ENCODE results near the gene DBNDD1. TPM values are rescaled to one million over a fixed set of nuclear protein-coding genes. Genes with fewer than 3 reads are reported as not detected.

Gene DBNDD1
- total RNA-seq, 1 donor from 2014 or later: 2.7 TPM

GRCh38 chr16:90012991-90013745 is 6.1 kb downstream of the DBNDD1 start:
- TF ChIP-seq, protein P1, sequence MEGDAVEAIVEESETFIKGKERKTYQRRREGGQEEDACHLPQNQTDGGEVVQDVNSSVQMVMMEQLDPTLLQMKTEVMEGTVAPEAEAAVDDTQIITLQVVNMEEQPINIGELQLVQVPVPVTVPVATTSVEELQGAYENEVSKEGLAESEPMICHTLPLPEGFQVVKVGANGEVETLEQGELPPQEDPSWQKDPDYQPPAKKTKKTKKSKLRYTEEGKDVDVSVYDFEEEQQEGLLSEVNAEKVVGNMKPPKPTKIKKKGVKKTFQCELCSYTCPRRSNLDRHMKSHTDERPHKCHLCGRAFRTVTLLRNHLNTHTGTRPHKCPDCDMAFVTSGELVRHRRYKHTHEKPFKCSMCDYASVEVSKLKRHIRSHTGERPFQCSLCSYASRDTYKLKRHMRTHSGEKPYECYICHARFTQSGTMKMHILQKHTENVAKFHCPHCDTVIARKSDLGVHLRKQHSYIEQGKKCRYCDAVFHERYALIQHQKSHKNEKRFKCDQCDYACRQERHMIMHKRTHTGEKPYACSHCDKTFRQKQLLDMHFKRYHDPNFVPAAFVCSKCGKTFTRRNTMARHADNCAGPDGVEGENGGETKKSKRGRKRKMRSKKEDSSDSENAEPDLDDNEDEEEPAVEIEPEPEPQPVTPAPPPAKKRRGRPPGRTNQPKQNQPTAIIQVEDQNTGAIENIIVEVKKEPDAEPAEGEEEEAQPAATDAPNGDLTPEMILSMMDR (IDR thresholded peaks at IDR 0.05): no peak
- intact Hi-C loops (cut with DNase I): no loop called here
- no peaks in the 10 kb centered on the region for H3K36me3 ChIP-seq

DNA sequence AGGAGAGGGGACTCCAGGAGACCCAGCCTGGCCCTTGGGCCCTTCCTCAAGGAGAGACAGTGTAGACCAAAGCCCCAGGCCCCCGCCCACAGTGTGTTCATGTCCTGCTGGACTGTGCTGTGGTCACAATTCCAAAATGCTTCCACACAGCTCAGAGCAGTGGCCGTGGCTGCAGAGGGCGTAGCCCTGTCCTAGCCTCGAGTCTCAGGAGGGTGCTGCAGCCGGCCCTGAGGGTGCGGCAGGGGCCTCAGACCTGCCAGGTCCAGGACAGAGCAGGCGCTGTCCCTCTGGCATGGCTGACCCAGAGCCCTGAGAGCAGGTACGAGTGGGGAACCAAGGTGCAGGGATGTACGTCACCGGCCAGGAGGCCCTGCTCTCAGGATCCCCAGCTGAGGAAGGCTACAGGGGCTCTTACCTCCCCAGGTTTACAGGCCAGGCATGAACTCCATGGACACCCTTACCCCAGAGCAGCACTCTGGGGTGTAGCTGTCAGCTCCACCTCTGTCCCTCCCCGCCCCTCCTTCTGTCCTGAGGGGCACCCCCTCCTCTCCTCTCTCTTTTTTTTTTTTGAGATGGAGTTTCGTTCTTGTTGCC is 7.3 kb downstream of the DBNDD1 start:
- H3K9me3 ChIP-seq: no peaks in the 10 kb centered on the region
- no peak overlapping the region for H3K27ac ChIP-seq
- H3K27me3 ChIP-seq: no peaks in the 10 kb centered on the region
- no peak overlapping the region for H3K4me3 ChIP-seq
- intact Hi-C loops (cut with DNase I): no loop called here
- no peaks in the 10 kb centered on the region for H3K36me3 ChIP-seq
- DNase-seq (ENCODE audit: low spot score in 2 of 2): no peak
- no peaks in the 10 kb centered on the region for H3K4me1 ChIP-seq
- TF ChIP-seq, protein P1 (IDR thresholded peaks at IDR 0.05): no peak

More at GRCh38 chr16:90012991-90013745, 6.1 kb downstream of the DBNDD1 start:
- Histone ChIP-seq H3K27ac (no peak overlapping the region), H3K9me3 (no peaks in the 10 kb centered on the region), H3K27me3 (no peaks in the 10 kb centered on the region), H3K4me3 (no peak overlapping the region), H3K4me1 (no peaks in the 10 kb centered on the region)
- no peak for DNase-seq (ENCODE audit: low spot score in 2 of 2)

DNA sequence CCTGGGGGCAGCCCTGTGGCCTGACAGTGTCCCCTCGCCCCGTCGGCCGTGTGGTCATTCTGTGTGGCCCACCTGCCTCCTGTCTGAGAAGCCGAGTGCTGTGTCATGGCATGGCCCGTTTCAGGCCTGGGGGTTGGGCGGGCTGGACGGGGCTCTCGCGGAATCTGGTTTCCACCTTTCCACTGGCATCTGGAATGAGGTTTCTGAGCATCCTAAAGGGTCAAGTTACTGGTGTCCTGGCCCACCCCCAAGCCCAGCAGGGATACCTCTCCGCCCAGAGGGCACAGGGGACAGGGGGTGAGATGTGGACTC is 7.8 kb downstream of the DBNDD1 start:
- no peaks in the 10 kb centered on the region for H3K4me1 ChIP-seq
- H3K27me3 ChIP-seq: no peaks in the 10 kb centered on the region
- no peak overlapping the region for H3K27ac ChIP-seq
- H3K9me3 ChIP-seq: no peaks in the 10 kb centered on the region
- no peaks in the 10 kb centered on the region for H3K36me3 ChIP-seq
- intact Hi-C loops (cut with DNase I): no loop called here
- no peak overlapping the region for H3K4me3 ChIP-seq
- TF ChIP-seq, protein P1 (IDR thresholded peaks at IDR 0.05): no peak
- no peak for DNase-seq (ENCODE audit: low spot score in 2 of 2)

GRCh38 chr16:90010676-90011507 is 8.4 kb downstream of the DBNDD1 start:
- Histone ChIP-seq H3K9me3 (no peaks in the 10 kb centered on the region), H3K4me3 (no peak overlapping the region), H3K27me3 (no peaks in the 10 kb centered on the region), H3K36me3 (no peaks in the 10 kb centered on the region), H3K4me1 (no peaks in the 10 kb centered on the region), H3K27ac (no peak overlapping the region)
- TF ChIP-seq, protein P1 (IDR thresholded peaks at IDR 0.05): no peak
- intact Hi-C loops (cut with DNase I): no loop called here
- DNase-seq (ENCODE audit: low spot score in 2 of 2): no peak

DNA sequence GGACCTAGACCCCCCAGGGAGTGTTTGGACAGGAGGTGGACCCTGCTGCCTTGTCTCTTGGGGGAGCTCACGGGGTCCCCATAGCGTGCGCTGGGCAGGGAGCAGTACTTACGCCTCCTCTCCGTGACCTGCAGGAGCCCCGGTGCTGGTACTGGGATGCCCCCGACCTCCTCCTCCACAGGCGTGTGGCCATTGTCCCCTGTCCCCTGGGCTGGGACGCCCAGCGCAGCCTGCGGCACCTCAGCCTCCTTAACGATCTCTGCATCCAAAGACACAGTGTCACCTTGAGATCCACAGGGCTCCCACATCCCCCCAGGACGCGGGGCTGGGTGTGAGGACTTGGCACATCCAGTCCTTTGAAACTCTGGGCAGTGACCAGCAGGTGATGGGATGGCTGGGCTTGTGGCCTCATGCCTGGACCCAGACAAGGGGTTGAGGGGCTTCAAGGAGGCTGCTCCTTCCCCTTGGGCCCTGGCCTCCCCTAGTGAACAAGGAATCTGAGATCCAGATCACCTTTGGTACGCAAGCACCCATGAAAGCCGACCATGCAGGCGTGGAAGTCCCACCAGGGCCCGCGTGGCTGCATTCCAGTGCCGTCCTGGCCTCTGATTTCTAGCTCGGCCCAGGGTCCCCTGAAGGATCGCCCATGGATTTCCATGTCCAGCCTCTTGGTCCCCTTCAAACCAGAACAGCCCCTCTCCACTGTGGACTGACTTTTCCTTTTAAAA is 9.9 kb downstream of the DBNDD1 start:
- Histone ChIP-seq H3K4me1 (no peaks in the 10 kb centered on the region), H3K4me3 (no peak overlapping the region), H3K27ac (no peak overlapping the region), H3K9me3 (no peaks in the 10 kb centered on the region), H3K36me3 (no peaks in the 10 kb centered on the region), H3K27me3 (no peaks in the 10 kb centered on the region)
- TF ChIP-seq, protein P1 (IDR thresholded peaks at IDR 0.05): no peak
- intact Hi-C loops (cut with DNase I): no loop called here
- DNase-seq (ENCODE audit: low spot score in 2 of 2): no peak

All from ascending aorta (tissue), 2 donors.